Measurements from ENCODE around the gene KCTD21. TPM values are rescaled to one million over a fixed set of nuclear protein-coding genes. Genes with fewer than 3 reads are reported as not detected.

Gene KCTD21
- total and polyA plus RNA-seq, 2 of the 4 experiments (the other 2 are of a cell fraction) = 12.2 to 12.5 TPM

DNA sequence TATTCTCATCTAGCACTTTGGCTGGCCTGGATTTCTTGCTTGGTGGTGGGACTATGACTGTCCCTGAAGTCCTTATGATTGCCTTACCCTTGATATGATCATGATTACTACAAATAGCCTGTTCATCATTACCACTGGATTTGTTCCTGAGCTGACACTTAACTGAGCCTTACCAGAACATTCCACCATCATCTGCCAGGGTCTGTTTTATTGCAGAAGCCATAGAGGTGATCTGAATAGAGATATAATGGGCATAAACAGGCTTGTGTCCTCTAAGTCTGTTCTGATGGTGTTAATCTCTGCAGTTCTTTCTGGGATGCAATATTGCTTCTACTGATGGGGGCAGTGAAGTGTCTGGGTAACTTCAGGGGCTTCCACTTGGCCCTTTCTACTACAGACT is 36.6 kb downstream of the KCTD21 start:
- no peak overlapping the region for H4K8ac ChIP-seq (ENCODE audit: low read depth in 2 of 2, low read length in 2 of 2)
- dilution Hi-C loops (cut with HindIII; ENCODE audit: low sequenced_read_pairs, unreplicated experiment) (no loop called here), in situ Hi-C loops (cut with MboI; ENCODE audit: low sequenced_read_pairs) (loop anchor here (5.0 kb wide), 1 partner anchor 415 kb away; no protein-coding TSS in a partner anchor), intact Hi-C loops (cut with micrococcal nuclease) (no loop called here)
- H4K20me1 ChIP-seq (ENCODE audit: insufficient read depth, low read length) = no peaks in the 10 kb centered on the region
- no peak overlapping the region for H3K18ac ChIP-seq (ENCODE audit: low read depth, low read length)
- no peak overlapping the region for H2BK20ac ChIP-seq (ENCODE audit: low read depth, low read length)
- no peak overlapping the region for H3K4me2 ChIP-seq (ENCODE audit: low read depth, low read length)
- no peak for DNase-seq
- H2AK9ac ChIP-seq (replicated peaks; ENCODE audit: low read depth, low read length, poor library complexity) = no peak overlapping the region
- H3K4me3 ChIP-seq (ENCODE audit: insufficient read depth, low read depth, low read length) = no peak overlapping the region
- no peaks in the 10 kb centered on the region for H3K79me1 ChIP-seq (ENCODE audit: low read depth in 1 of 2, low read length in 2 of 2)
- no peak overlapping the region for H3K9ac ChIP-seq (ENCODE audit: low read depth, low read length)
- no peak overlapping the region for H2BK120ac ChIP-seq (ENCODE audit: low read depth, low read length)
- H2AFZ ChIP-seq (replicated peaks; ENCODE audit: low read length, poor library complexity) = no peak overlapping the region
- H4K5ac ChIP-seq (ENCODE audit: low read depth, low read length) = no peak overlapping the region
- no peaks in the 10 kb centered on the region; the same call in 1 of the 2 replicates for H3K4me1 ChIP-seq (ENCODE audit: control insufficient read depth, insufficient read depth, low read length)
- no peaks in the 10 kb centered on the region for H3K27me3 ChIP-seq (ENCODE audit: control insufficient read depth, insufficient read depth, low read length)
- H2BK15ac ChIP-seq (ENCODE audit: low read depth, low read length) = no peak overlapping the region
- no peak overlapping the region for H2BK5ac ChIP-seq (ENCODE audit: low read depth, low read length, poor library complexity, severe bottlenecking)
- no peak overlapping the region for H3K4ac ChIP-seq (ENCODE audit: low read depth, low read length)
- no TSS peak for BruUV-seq (replicated peaks)
- H3K9me3 ChIP-seq (ENCODE audit: control insufficient read depth, insufficient read depth, low read length) = no peaks in the 10 kb centered on the region
- H3K14ac ChIP-seq (replicated peaks; ENCODE audit: low read depth, low read length) = no peak overlapping the region
- no peaks in the 10 kb centered on the region for H3K9me1 ChIP-seq (ENCODE audit: insufficient read depth, low read length)
- H3K36me3 ChIP-seq (ENCODE audit: control insufficient read depth, insufficient read depth, low read length) = no peaks in the 10 kb centered on the region
- no peak for ATAC-seq (ENCODE audit: low read depth)
- H3K56ac ChIP-seq (ENCODE audit: extremely low read depth, insufficient read depth, low read length) = no peak overlapping the region
- no peak overlapping the region for H2AK5ac ChIP-seq (ENCODE audit: low read depth, low read length)
- no peak overlapping the region for H4K91ac ChIP-seq (ENCODE audit: insufficient read depth, low read depth, low read length)
- ChIA-PET CTCF (no interaction called here), POLR2A (ENCODE audit: unreplicated experiment) (interaction anchor here (0.6 kb wide), 1 partner anchor 34 kb away, joined by 3 read pairs; no protein-coding TSS in a partner anchor)
- H3K27ac ChIP-seq (ENCODE audit: insufficient read depth, low read length) = no peak overlapping the region
- H3K23ac ChIP-seq (ENCODE audit: low read depth, low read length) = no peak overlapping the region
- TF ChIP-seq, protein P1, sequence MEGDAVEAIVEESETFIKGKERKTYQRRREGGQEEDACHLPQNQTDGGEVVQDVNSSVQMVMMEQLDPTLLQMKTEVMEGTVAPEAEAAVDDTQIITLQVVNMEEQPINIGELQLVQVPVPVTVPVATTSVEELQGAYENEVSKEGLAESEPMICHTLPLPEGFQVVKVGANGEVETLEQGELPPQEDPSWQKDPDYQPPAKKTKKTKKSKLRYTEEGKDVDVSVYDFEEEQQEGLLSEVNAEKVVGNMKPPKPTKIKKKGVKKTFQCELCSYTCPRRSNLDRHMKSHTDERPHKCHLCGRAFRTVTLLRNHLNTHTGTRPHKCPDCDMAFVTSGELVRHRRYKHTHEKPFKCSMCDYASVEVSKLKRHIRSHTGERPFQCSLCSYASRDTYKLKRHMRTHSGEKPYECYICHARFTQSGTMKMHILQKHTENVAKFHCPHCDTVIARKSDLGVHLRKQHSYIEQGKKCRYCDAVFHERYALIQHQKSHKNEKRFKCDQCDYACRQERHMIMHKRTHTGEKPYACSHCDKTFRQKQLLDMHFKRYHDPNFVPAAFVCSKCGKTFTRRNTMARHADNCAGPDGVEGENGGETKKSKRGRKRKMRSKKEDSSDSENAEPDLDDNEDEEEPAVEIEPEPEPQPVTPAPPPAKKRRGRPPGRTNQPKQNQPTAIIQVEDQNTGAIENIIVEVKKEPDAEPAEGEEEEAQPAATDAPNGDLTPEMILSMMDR (conservative IDR thresholded peaks at IDR 0.05; ENCODE audit: low read depth, low read length) = no peak
- TF ChIP-seq USF2 (IDR thresholded peaks at IDR 0.05; ENCODE audit: low read depth, low read length) (no peak), BHLHE40 (IDR thresholded peaks at IDR 0.05; ENCODE audit: low read depth, low read length) (no peak), CHD1 (IDR thresholded peaks at IDR 0.05; ENCODE audit: low read depth, low read length) (no peak), POLR2A (IDR thresholded peaks at IDR 0.05; ENCODE audit: low read depth, low read length) (no peak), SMC3 (IDR thresholded peaks at IDR 0.05; ENCODE audit: low read depth, low read length) (no peak), CEBPB (IDR thresholded peaks at IDR 0.05; ENCODE audit: low read depth, low read length) (no peak), RAD21 (IDR thresholded peaks at IDR 0.05; ENCODE audit: low read length) (no peak), MAFK (IDR thresholded peaks at IDR 0.05; ENCODE audit: low read depth, low read length) (no peak), FOS (IDR thresholded peaks at IDR 0.05; ENCODE audit: low read depth, low read length) (no peak), RCOR1 (IDR thresholded peaks at IDR 0.05; ENCODE audit: insufficient replicate concordance, low read length) (no peak), RFX5 (IDR thresholded peaks at IDR 0.05; ENCODE audit: low read depth, low read length) (no peak)
